Measurements from ENCODE around the gene EARS2. TPM values are rescaled to one million over a fixed set of nuclear protein-coding genes. Genes with fewer than 3 reads are reported as not detected.
"Not testable (repeated sequence)": the region's sequence is repeated elsewhere in the genome, so short reads cannot be mapped to it uniquely, and the experiment has no call there.

EARS2 gene
- total RNA-seq, 1 experiment from 2014 or later: 32.4 TPM

DNA sequence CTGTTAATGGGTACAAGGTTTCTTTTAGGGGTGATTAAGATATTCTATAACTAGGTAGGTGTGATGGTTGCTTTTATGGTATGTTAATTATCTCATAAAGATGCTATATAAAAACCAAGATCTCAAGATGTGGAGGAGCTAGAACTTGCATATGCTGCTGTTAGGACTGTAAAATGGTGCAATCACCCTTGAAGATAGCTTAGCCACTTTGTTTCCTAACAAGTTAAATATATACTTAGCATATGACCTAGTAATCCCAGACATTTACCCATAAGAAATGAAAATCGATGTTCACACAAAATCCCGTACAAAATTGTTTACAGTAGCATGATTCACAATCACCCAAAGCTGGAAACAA, 71.9 kb downstream of the EARS2 start:
- H3K4me3 ChIP-seq (ENCODE audit: low read depth, low read length): no peak overlapping the region
- TF ChIP-seq, protein P1, sequence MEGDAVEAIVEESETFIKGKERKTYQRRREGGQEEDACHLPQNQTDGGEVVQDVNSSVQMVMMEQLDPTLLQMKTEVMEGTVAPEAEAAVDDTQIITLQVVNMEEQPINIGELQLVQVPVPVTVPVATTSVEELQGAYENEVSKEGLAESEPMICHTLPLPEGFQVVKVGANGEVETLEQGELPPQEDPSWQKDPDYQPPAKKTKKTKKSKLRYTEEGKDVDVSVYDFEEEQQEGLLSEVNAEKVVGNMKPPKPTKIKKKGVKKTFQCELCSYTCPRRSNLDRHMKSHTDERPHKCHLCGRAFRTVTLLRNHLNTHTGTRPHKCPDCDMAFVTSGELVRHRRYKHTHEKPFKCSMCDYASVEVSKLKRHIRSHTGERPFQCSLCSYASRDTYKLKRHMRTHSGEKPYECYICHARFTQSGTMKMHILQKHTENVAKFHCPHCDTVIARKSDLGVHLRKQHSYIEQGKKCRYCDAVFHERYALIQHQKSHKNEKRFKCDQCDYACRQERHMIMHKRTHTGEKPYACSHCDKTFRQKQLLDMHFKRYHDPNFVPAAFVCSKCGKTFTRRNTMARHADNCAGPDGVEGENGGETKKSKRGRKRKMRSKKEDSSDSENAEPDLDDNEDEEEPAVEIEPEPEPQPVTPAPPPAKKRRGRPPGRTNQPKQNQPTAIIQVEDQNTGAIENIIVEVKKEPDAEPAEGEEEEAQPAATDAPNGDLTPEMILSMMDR (IDR thresholded peaks at IDR 0.05; ENCODE audit: insufficient read depth in 1 of 2, low read depth in 1 of 2, low read length in 1 of 2, severe bottlenecking in 1 of 2, unreplicated experiment in 1 of 2): no peak
- intact Hi-C loops (cut with micrococcal nuclease; ENCODE audit: unreplicated experiment): no loop called here
- no peaks in the 10 kb centered on the region for H3K27me3 ChIP-seq (replicated peaks; ENCODE audit: control insufficient read depth, insufficient read depth, low read length)
- BruUV-seq (replicated peaks): no TSS peak
- H3K36me3 ChIP-seq (ENCODE audit: control insufficient read depth, insufficient read depth, low read length): peaks cover 4% of the 10 kb centered on the region
- Mint-ChIP-seq H3K9me3 (ENCODE audit: unreplicated experiment) (no peaks in the 10 kb centered on the region), H3K36me3 (ENCODE audit: insufficient read depth, unreplicated experiment) (peaks cover 62% of the 10 kb centered on the region), H3K27me3 (ENCODE audit: insufficient read depth, unreplicated experiment) (no peaks in the 10 kb centered on the region), H3K27ac (ENCODE audit: unreplicated experiment) (no peak overlapping the region), H3K4me1 (ENCODE audit: low read depth, unreplicated experiment) (no peaks in the 10 kb centered on the region), H3K4me3 (ENCODE audit: unreplicated experiment) (no peak overlapping the region)
- POLR2A ChIA-PET: no interaction called here
- no peak for DNase-seq
- no peaks in the 10 kb centered on the region for H3K4me1 ChIP-seq
- CTCF ChIA-PET: no interaction called here
- H3K9me3 ChIP-seq: no peaks in the 10 kb centered on the region

DNA sequence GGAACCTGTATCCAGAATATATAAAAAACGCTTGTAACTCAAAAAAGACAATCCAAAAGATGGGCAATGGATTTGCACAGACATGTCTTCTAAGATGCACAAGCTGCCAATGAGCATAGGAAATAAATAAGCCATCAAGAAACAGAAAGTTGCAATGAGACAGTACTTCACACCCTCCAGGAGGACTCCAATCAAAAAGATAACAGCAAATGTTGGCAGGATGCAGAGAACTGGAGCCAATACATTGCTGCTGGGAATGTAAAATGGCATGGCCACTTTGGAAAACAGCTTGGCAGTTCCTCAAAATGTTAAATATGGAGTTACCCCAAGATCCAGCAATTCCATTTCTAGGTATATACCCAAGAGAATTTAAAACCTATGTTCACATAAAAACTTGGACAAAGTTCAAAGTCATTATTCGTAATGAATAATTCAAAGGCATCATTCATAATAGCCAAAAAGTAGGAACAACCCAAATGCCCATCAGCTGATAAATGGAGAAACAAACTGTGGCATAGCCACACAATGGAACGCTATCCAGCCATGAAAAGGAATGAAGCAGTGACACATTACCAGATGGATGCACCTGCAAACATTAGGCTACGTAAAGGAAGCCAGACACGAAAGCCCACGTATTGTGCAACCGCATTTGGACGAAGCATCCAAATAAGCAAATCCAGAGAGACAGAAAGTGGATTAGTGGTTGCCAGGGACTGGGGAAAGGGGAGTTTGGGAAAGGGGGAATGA, 72.5 kb downstream of the EARS2 start:
- Mint-ChIP-seq H3K4me1 (ENCODE audit: low read depth, unreplicated experiment) (no peaks in the 10 kb centered on the region), H3K27me3 (ENCODE audit: insufficient read depth, unreplicated experiment) (no peaks in the 10 kb centered on the region), H3K36me3 (ENCODE audit: insufficient read depth, unreplicated experiment) (peaks cover 62% of the 10 kb centered on the region), H3K4me3 (ENCODE audit: unreplicated experiment) (no peak overlapping the region), H3K9me3 (ENCODE audit: unreplicated experiment) (no peaks in the 10 kb centered on the region), H3K27ac (ENCODE audit: unreplicated experiment) (no peak overlapping the region)
- no peaks in the 10 kb centered on the region for H3K27me3 ChIP-seq (replicated peaks; ENCODE audit: control insufficient read depth, insufficient read depth, low read length)
- no TSS peak for BruUV-seq (replicated peaks)
- ChIA-PET CTCF (no interaction called here), POLR2A (no interaction called here)
- DNase-seq: no peak
- H3K4me1 ChIP-seq: no peaks in the 10 kb centered on the region
- H3K4me3 ChIP-seq (ENCODE audit: low read depth, low read length): no peak overlapping the region
- intact Hi-C loops (cut with micrococcal nuclease; ENCODE audit: unreplicated experiment): no loop called here
- H3K9me3 ChIP-seq: no peaks in the 10 kb centered on the region
- peaks cover 3% of the 10 kb centered on the region for H3K36me3 ChIP-seq (ENCODE audit: control insufficient read depth, insufficient read depth, low read length)
- TF ChIP-seq, protein P1 (IDR thresholded peaks at IDR 0.05; ENCODE audit: insufficient read depth in 1 of 2, low read depth in 1 of 2, low read length in 1 of 2, severe bottlenecking in 1 of 2, unreplicated experiment in 1 of 2): no peak

DNA sequence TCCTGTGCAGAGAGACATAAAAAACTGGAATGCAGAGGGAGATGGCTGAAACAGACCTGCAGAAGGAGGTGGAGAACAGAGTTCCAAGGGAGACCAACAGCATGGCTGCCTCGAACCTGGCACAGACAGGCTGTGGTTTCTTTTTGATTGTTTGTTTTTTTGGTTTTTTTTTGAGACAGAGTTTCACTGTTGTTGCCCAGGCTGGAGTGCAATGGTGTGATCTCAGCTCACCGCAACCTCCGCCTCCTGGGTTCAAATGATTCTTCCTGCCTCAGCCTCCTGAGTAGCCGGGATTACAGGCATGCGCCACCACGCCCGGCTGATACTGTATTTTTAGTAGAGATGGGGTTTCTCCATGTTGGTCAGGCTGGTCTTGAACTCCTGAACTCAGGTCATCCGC, 73.7 kb downstream of the EARS2 start:
- BruUV-seq (replicated peaks); H3K4me1 Mint-ChIP-seq (ENCODE audit: low read depth, unreplicated experiment); H3K27ac Mint-ChIP-seq (ENCODE audit: unreplicated experiment); POLR2A ChIA-PET; intact Hi-C loops (cut with micrococcal nuclease; ENCODE audit: unreplicated experiment); H3K9me3 ChIP-seq; CTCF ChIA-PET; H3K9me3 Mint-ChIP-seq (ENCODE audit: unreplicated experiment); H3K4me3 Mint-ChIP-seq (ENCODE audit: unreplicated experiment); H3K4me1 ChIP-seq; DNase-seq; H3K27me3 Mint-ChIP-seq (ENCODE audit: insufficient read depth, unreplicated experiment); H3K36me3 ChIP-seq (ENCODE audit: control insufficient read depth, insufficient read depth, low read length); H3K27me3 ChIP-seq (replicated peaks; ENCODE audit: control insufficient read depth, insufficient read depth, low read length); H3K4me3 ChIP-seq (ENCODE audit: low read depth, low read length): not testable (repeated sequence)
- H3K36me3 Mint-ChIP-seq (ENCODE audit: insufficient read depth, unreplicated experiment): peaks cover 69% of the 10 kb centered on the region

DNA sequence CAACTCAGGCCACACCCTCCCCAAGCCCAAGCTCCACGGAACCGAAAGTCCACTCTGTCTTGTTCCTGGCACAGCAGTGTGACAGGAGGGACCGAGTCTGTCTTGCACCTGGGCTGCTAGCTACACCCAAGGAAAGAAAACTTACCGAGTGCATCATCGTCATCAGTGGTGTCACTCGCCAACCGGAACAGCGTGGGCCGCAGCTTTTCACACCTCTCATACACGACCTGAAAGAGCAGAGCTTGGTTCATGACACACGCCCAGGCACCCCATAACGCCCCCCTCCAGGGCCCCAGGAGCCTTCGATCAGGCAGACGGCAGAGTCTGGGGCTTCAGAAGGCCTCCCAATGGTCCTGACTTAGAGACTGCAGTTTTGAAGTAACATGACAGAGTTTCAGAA, 74.4 kb downstream of the EARS2 start:
- H3K9me3 ChIP-seq: no peaks in the 10 kb centered on the region
- no peak for DNase-seq
- H3K36me3 ChIP-seq (ENCODE audit: control insufficient read depth, insufficient read depth, low read length): peaks cover 5% of the 10 kb centered on the region
- no peaks in the 10 kb centered on the region for H3K4me1 ChIP-seq
- CTCF ChIA-PET: no interaction called here
- H3K27ac Mint-ChIP-seq (ENCODE audit: unreplicated experiment): no peak overlapping the region
- no peaks in the 10 kb centered on the region for H3K9me3 Mint-ChIP-seq (ENCODE audit: unreplicated experiment)
- no TSS peak for BruUV-seq (replicated peaks)
- TF ChIP-seq, protein P1 (IDR thresholded peaks at IDR 0.05; ENCODE audit: insufficient read depth in 1 of 2, low read depth in 1 of 2, low read length in 1 of 2, severe bottlenecking in 1 of 2, unreplicated experiment in 1 of 2): no peak
- H3K4me3 Mint-ChIP-seq (ENCODE audit: unreplicated experiment): no peak overlapping the region
- POLR2A ChIA-PET: no interaction called here
- H3K4me3 ChIP-seq (ENCODE audit: low read depth, low read length): no peak overlapping the region
- no peaks in the 10 kb centered on the region for H3K4me1 Mint-ChIP-seq (ENCODE audit: low read depth, unreplicated experiment)
- no peaks in the 10 kb centered on the region for H3K27me3 Mint-ChIP-seq (ENCODE audit: insufficient read depth, unreplicated experiment)
- H3K36me3 Mint-ChIP-seq (ENCODE audit: insufficient read depth, unreplicated experiment): peaks cover 70% of the 10 kb centered on the region
- no peaks in the 10 kb centered on the region for H3K27me3 ChIP-seq (replicated peaks; ENCODE audit: control insufficient read depth, insufficient read depth, low read length)
- intact Hi-C loops (cut with micrococcal nuclease; ENCODE audit: unreplicated experiment): no loop called here

Measured in Caco-2 (cell line).